Epidermal melanocyte (primary cell): ENCODE results near the gene PRG3.
"Not testable (repeated sequence)": the region's sequence is repeated elsewhere in the genome, so short reads cannot be mapped to it uniquely, and the experiment has no call there.

ENCODE experiments used
- DNase-seq: peaks from one replicate; pipeline ENCODE4 v3.0.0; 2011; ENCODE audit warnings: low spot score; ENCODE audit not compliant: insufficient read length

PRG3 gene

DNA sequence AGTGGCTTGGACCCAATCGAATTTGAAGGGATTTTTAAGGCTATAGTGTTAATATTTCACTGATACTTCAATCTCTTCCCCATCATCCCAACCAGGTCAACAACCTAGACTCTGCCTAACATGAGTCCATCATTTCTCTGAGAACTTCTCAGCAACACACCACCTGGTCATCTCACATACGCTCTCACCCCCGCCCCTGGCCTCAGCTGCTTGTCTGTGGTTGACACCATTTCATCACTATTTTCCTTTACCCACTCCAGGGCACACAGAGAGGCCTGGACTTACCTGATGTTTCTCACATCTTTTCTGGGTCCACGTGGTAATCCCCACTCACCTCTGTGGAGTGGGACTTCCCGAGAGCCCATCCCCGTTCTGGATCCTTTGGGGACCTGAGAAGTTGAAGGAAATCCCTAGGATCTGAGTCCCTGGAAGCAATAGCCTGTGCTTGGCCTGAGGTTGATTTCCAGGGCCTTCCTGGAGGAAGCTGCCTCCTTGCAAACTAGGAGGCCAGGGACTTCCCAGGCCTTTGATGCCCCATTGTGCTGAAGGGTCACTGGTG is 39.6 kb downstream of the PRG3 start:
- DNase-seq, result no peak

GRCh38 chr11:57340039-57340615 is 40.8 kb downstream of the PRG3 start:
- no peak for DNase-seq

DNA sequence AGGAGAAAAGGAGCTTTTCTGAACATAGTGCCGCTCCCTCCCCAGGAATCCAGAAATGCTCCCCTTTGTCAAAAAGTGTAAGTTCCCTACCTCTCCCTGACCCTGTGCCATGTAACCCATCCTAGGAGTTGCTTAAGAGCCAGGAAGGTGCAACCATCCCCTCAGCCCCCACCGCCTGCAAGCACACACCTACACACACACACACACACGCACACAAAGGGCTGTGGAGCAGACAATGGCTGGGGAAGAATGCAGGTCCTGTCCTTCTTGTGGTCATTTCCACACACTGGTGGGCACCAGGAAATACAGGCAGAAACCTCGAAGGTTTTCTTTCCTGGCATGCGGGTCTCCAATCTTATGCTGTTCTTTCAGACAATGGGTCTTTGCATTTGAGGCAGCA is 41.6 kb downstream of the PRG3 start:
- no peak for DNase-seq

DNA sequence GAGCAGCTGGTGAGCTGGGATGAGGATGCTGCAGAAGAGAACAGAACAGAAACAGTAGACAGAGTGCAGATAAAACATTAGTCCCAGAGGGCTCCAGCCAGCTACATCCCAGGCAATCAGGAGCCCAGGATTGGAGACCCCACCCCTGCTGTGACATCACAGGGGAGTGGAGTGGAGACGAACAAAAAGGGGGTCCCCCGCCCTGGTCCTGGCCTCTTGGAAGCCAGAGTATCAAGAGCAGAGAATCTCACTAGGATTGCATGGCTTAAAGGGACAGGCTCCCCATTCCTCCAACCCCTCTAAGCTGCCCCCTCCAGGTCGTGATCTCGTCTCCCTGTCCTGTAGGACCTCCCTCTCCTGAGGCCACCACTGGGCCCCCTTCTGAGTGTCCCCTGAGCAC is 42.8 kb downstream of the PRG3 start, which contains the start of gene P2RX3:
Gene P2RX3, plus strand, starts transcription at position 211 of the 400 bp plus-strand sequence. CDS start 199 bp downstream, outside the sequence.
- no peak for DNase-seq

DNA sequence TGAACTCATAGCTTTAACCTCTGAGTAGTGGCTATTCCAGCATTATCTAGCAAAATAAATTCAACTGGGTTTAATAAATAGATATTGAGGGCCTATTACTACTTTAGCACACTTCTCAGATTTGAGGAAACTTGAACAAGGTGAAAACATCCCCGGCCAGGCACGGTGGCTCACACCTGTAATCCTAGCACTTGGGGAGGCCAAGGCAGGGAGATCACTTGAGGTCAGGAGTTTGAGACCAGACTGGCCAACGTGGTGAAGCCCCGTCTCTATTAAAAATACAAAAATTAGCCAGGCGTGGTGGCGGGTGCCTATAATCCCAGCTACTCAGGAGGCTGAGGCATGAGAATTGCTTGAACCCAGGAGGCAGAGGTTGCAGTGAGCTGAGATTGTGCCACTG is 44.1 kb downstream of the PRG3 start:
- DNase-seq, result not testable (repeated sequence)

GRCh38 chr11:57336111-57336666 is 44.8 kb downstream of the PRG3 start:
- no peak for DNase-seq

DNA sequence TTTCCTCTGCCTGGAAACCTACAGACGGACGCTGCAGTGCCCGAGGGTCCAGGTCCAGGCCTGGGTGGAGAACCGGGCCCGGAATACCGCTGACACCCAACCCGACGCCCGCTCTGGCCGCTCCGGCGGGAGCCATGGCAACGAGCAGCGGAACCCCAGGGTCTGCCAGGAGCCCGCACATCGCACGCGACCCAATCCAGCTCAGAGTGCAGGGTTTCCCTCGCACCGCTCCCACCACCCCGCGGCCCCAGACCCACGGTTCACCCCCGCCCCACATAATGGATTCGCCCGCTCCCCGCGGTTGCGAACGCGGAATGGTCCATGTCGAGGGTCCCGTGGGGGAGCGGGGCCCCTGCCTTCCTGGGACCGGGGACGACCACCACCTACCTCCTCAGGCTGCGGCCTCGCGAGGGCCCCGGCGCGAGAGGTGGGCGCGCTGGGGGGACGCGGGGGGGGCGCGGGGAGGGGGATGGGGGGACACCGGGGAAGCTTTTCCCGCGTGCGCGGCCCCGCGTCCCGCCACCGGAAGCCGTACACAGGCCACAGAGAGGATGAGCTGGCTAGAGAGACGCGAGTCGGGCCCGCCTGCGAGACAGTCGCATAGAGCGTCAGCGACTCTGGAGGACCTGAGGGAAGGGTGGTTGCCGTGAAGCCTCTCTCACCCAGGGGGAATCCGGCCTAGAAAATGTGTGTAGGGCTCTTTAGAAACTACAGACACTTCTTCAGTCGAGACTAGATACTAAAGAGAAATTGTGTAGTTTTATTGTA is 45.4 kb downstream of the PRG3 start, which contains the start of gene SSRP1:
Gene SSRP1, minus strand, starts transcription at position 550 of the 768 bp plus-strand sequence. CDS start 771 bp downstream, outside the sequence.
- peak; percentile 85 for DNase-seq

DNA sequence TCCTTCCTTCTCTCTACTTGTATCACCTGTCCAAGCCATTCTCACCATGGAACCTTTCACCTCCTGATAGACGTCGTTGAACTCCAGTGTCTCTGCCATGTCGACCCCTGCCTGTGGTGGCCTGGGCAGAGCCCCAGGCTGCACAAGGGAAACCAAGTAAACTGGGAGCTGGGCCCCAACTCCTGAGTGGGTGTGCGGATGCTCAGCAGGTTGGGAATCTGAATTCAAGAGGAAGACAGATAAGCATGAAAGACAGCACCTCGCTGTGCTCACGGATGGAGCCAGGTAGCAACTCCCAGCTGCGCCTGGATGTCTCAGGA is 46.0 kb downstream of the PRG3 start:
- DNase-seq, result no peak

DNA sequence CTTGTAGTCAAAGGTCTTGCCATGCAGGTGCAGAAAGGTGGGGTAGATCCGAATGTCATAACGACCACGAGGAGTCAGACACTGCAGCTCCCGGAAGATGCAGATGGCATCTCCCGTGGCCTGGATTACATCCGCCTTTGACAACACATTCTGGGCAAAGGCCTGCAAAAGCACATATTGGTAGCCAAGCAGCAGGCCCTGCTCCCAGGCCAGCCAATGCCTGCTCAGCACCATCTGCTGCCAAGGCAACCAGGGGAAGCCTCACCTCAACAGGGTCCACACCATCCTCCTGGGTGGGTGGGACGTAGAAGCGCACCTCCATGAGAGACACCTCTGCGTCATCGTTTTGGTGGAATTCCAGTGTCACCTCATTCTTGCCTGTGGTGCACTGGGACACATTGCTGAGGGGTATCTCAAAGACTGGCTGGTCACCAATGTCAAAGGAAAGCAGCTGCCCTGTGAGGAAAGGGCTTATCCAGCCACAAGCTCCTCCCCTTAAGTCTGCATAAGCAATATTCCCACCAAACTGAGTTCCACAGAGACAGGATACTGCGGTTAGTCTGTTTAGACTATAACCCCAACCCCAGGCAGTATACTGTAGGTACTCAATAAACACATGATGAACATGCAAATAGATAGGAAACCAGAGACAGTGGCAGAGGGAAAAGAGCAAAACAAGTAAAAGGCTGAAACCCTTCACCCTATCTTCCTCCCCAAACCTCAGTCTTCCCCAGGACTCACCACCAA is 48.1 kb downstream of the PRG3 start:
- no peak for DNase-seq

DNA sequence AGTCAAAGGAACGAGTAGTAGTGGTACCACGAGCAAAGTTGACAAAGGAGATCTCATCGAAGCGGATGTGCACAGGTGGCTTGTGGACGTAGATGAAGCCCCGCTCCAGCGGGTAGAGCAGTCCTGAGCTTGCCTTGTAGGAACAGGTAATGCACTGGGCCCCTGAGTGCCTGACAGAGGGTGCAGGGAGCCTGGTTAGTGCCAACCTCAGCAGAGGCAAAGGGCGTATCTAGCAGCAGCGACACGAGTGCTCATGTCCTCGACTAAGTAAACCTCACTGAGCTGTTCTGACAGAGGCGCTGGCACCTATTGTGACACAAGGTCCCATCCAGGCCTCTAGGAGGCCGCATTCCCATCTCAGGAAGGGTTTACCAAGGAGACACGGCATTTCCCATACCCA is 49.2 kb downstream of the PRG3 start:
- DNase-seq, result no peak

DNA sequence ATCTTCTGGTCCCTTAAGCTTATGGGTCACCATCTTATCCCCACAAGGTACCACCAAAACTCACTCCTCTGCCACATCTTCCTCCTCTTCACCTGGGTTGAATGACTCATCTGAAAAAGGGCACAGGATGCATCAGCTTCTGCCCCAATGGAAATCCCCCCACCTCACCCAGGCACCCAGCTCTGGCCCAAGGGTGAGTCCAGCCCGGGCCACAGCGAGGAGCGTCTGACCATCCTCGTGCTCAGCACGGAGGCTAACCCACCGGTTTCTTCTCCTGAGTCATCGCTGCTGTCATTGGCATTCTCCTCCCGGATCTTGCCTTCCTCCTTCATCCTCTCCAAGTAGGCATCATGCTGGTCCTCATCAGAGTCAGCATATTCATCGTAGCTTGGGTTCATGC is 50.9 kb downstream of the PRG3 start:
- no peak for DNase-seq

- no peak for DNase-seq
Measured at GRCh38 chr11:57327721-57328120, 53.2 kb downstream of the PRG3 start.
